HL-60 (cell line): ENCODE measurements around the gene TNFAIP8L2.

Experiments used
- REST ChIP-seq: IDR thresholded peaks from 2 replicates; pipeline ENCODE4 v1.6.1; 2012; ENCODE audit warnings: low read depth; ENCODE audit not compliant: insufficient replicate concordance
- TF ChIP-seq, protein P1 (sequence below): IDR thresholded peaks from one replicate; pipeline ENCODE4 v1.5.1; 2011; ENCODE audit warnings: low read length, control low read depth, inconsistent platforms; ENCODE audit not compliant: insufficient read depth

DNA sequence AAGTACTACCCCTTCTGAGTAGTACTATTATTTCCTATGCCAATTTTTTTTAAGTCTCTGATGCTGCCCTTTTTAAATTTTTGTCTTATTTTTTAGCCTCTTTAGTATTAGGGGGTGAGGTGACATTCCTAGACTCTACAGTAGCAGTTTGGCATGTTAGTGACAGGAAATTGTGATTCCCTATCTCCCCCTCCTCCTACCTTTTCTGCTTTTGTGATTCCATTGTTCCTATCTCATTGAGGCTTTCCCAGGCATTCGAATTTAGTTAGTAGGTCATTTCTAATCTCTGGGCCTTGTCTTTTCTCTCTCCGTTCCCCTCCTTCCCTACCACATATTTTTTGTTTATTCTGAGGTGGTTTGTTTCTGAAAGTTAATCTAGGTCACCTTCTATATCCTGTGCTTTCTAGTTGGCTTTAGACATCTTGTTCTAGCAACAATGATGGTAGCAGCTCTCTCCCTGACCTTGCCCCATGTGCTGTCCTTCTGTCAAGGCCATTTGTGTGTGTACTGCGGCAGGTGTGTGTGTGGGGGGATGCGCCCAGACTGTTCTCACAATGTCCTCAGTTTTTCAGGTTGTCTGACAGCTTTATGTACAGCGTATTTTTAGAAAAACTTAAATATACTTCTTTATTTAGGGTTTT is 31.6 kb upstream of the TNFAIP8L2 start:
- TF ChIP-seq REST: no peak
- TF ChIP-seq, protein P1, sequence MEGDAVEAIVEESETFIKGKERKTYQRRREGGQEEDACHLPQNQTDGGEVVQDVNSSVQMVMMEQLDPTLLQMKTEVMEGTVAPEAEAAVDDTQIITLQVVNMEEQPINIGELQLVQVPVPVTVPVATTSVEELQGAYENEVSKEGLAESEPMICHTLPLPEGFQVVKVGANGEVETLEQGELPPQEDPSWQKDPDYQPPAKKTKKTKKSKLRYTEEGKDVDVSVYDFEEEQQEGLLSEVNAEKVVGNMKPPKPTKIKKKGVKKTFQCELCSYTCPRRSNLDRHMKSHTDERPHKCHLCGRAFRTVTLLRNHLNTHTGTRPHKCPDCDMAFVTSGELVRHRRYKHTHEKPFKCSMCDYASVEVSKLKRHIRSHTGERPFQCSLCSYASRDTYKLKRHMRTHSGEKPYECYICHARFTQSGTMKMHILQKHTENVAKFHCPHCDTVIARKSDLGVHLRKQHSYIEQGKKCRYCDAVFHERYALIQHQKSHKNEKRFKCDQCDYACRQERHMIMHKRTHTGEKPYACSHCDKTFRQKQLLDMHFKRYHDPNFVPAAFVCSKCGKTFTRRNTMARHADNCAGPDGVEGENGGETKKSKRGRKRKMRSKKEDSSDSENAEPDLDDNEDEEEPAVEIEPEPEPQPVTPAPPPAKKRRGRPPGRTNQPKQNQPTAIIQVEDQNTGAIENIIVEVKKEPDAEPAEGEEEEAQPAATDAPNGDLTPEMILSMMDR: no peak
